Activated naive CD8-positive, alpha-beta T cell (primary cell): ENCODE measurements around the gene P2RX3.
"Not testable (repeated sequence)": the region's sequence is repeated elsewhere in the genome, so short reads cannot be mapped to it uniquely, and the experiment has no call there.

ENCODE experiments used
- H3K27ac Mint-ChIP-seq: one replicate; pipeline ENCODE4 v1.8.0; 2021; ENCODE audit warnings: mixed read lengths
- H3K27me3 Mint-ChIP-seq: one replicate; pipeline ENCODE4 v1.8.0; 2021; ENCODE audit warnings: mixed read lengths
- H3K36me3 Mint-ChIP-seq: one replicate; pipeline ENCODE4 v1.8.0; 2021; ENCODE audit warnings: mixed read lengths
- H3K4me1 Mint-ChIP-seq: one replicate; pipeline ENCODE4 v1.8.0; 2021; ENCODE audit warnings: low read depth, mixed read lengths
- H3K4me3 Mint-ChIP-seq: one replicate; pipeline ENCODE4 v1.8.0; 2021; ENCODE audit warnings: mild to moderate bottlenecking, mixed read lengths
- H3K9me3 Mint-ChIP-seq: one replicate; pipeline ENCODE4 v1.8.0; 2021; ENCODE audit warnings: low read depth, mixed read lengths

Gene P2RX3

DNA sequence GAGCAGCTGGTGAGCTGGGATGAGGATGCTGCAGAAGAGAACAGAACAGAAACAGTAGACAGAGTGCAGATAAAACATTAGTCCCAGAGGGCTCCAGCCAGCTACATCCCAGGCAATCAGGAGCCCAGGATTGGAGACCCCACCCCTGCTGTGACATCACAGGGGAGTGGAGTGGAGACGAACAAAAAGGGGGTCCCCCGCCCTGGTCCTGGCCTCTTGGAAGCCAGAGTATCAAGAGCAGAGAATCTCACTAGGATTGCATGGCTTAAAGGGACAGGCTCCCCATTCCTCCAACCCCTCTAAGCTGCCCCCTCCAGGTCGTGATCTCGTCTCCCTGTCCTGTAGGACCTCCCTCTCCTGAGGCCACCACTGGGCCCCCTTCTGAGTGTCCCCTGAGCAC is at the start of gene P2RX3:
P2RX3 (plus strand) TSS at position 211 of the 400 bp plus-strand sequence. CDS start 199 bp downstream, outside the sequence.
- H3K27me3 Mint-ChIP-seq: peaks cover 2% of the 10 kb centered on the region
- H3K4me1 Mint-ChIP-seq: peaks cover 30% of the 10 kb centered on the region

DNA sequence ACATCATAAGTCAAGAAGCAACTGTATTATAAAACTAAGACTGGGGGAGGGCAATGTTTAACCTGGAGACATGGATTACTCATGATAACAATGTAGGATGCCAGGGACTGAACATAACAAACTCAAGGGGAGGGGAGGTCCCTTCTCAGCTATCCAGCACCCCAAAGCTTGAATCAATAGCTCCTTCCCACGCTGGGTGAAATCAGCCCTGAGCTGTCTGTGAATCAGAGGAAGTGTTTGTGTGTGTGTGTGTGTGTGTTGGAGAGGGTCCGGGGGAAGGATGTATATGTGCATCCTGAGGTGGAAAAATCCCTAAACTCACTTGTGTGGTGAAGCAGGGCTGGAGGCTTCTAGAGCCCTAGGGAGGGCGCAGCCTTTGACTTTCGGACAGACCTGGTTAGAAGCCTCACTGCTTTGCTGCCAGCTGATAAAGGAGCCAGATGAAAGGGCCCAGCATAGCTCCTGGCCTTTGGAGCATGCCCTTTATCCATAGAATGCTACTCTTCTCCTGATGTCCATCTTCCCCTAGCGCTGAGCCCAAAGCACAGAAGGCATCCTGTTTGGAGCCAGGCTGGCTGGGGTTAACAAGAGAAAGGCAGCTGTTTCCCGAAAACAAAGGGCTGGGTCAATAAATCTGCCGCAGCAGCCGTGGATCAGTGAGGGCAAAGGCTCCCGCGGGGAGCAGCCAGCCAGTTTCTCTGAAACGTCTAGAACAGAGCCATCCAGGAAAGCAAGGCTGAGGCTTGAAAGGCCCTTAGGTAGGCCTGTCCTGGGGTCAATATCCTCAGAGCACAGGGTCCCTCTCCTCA is 49.2 kb upstream of the P2RX3 start:
- Mint-ChIP-seq H3K36me3 (no peaks in the 10 kb centered on the region), H3K4me3 (no peak overlapping the region), H3K27me3 (peaks cover 9% of the 10 kb centered on the region), H3K4me1 (no peaks in the 10 kb centered on the region), H3K27ac (no peak overlapping the region), H3K9me3 (no peaks in the 10 kb centered on the region)

More for the DNA sequence above, at the start of gene P2RX3:
- Mint-ChIP-seq H3K9me3 (no peaks in the 10 kb centered on the region), H3K36me3 (peaks cover 2% of the 10 kb centered on the region), H3K4me3 (no peak within 1 kb of the TSS), H3K27ac (peak within 1 kb of the TSS; percentile 68)

DNA sequence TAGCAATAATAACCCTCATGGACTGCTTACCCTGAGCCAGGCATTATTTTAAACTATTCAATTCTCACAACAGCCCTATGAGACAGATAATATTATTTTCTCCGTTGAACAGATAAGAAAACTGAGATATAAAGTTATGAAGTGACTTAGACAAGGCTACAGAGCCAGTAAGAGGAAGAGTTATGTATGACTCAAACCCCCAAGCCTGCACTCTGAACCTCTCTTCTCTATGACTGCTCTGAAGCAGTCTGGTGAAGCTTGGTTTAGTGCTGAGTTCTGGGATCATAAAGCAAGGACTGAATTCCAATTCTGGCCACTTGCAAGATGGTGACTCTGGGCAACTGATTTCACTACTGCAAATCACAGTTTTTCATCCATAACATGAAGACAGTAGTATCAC is 47.9 kb upstream of the P2RX3 start:
- H3K27ac Mint-ChIP-seq: no peak overlapping the region
- H3K9me3 Mint-ChIP-seq: no peaks in the 10 kb centered on the region
- no peak overlapping the region for H3K4me3 Mint-ChIP-seq
- peaks cover 9% of the 10 kb centered on the region for H3K27me3 Mint-ChIP-seq
- H3K36me3 Mint-ChIP-seq: no peaks in the 10 kb centered on the region
- H3K4me1 Mint-ChIP-seq: no peaks in the 10 kb centered on the region

DNA sequence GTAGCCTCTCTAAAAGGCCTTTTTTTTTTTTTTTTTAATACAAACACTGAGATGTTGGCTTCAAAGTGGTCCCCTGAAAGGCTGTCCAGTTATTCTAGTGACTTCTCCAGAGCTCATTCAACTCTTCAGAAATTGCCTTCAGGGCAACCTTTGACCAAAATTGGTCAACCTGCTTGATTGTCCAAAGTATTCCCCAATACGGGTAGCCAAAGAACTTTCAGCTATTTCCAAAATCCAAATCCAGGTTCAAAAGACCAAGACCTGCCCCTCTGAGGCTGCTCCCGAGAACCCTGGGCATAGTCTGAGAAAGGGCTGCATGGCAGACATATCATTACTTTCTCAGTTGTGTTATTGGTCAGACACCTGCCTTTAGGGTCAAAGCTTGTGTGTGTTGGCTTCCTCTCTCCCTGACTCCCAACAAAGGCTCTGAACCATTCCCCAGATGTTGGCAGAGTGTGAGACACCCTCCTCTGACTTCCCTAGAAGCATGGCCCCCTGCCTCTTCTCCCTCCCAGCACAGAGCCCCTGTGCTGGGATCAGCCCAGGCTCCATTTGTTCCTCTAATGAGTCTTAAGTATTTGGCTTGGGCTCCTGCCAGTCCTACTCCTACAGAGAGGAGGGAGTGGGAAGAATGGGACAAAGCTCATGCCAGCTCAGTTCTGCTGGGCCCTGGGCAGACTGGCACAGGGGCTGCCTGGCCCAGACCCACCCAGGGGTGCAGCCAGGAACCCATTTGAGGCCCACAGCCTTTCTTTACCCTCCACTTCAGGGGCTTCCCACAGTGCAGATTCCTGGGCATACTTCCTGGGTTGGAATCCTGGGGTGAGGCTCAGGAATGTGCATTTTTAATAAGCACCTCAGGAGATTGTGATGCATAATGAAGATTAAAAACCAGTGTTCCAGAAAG is 43.7 kb upstream of the P2RX3 start:
- no peak overlapping the region for H3K27ac Mint-ChIP-seq
- no peaks in the 10 kb centered on the region for H3K9me3 Mint-ChIP-seq
- H3K36me3 Mint-ChIP-seq: peaks cover 12% of the 10 kb centered on the region
- H3K4me3 Mint-ChIP-seq: no peak overlapping the region
- no peaks in the 10 kb centered on the region for H3K4me1 Mint-ChIP-seq
- H3K27me3 Mint-ChIP-seq: peaks cover 5% of the 10 kb centered on the region

DNA sequence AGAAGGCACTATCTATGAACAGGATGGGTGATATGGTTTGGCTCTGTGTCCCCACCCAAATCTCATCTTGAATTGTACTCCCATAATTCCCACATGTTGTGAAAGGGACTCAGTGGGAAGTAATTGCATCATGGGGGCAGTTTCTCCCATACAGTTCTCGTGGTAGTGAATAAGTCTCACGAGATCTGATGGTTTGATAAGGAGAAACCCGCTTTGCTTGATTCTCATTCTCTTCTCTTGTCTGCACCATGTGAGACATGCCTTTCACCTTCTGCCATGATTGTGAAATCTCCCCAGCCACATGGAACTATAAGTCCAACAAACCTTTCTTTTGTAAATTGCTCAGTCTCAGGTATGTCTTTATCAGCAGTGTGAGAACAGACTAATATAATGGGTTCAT is 41.9 kb upstream of the P2RX3 start:
- not testable (repeated sequence) for H3K4me1 Mint-ChIP-seq, H3K27ac Mint-ChIP-seq, H3K27me3 Mint-ChIP-seq, H3K9me3 Mint-ChIP-seq, H3K4me3 Mint-ChIP-seq
- peaks cover 22% of the 10 kb centered on the region for H3K36me3 Mint-ChIP-seq

DNA sequence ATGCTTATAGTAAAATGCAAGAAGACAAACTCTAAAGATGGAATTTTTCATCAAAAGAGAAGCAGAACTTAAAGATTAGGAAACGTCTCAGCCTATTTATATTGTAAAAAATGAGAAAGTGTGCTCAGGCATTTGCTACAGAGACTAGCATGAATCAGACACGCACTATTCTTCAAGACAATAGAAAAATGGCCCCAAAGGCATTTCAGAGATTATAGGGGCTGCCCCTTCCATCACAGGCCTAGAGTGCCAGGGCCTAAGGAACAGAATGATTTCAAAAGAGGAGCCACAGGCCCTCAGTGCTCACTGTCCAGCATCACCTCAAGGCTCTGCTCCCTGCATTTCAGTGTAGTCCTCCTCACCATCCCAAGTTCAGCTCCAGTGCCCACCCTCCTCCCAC is 40.9 kb upstream of the P2RX3 start:
- Mint-ChIP-seq H3K9me3 (no peaks in the 10 kb centered on the region), H3K27ac (no peak overlapping the region), H3K27me3 (no peaks in the 10 kb centered on the region), H3K4me1 (no peaks in the 10 kb centered on the region), H3K4me3 (no peak overlapping the region), H3K36me3 (peaks cover 28% of the 10 kb centered on the region)

DNA sequence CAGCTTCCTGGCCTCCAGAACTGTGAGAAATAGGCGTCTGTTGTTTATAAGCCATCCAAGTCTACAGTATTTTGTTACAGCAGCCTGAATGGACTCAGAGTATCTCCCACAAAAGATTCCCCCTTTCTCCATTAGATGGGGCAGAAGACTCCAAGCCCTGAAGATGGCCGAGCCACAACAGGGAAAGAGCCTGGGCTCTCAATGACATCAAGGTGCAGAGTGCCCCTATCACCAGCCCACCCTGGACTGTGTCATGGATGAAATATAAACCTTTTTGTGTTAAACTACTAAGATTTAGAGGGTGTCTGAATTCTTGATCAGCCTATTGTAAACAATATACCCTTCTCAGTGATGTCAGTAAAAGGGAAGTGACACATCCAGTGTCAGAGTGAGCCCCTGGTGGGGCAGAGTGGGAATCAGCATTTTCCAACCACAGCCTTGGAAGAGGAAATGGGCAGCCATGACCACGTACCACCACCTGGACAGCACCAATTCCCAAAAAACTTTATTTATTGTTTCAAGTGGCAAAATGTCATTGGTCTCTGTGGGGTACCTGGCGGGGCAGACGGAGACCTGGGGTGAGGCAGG is 38.9 kb upstream of the P2RX3 start:
- no peaks in the 10 kb centered on the region for H3K4me1 Mint-ChIP-seq
- no peak overlapping the region for H3K27ac Mint-ChIP-seq
- H3K4me3 Mint-ChIP-seq: no peak overlapping the region
- no peaks in the 10 kb centered on the region for H3K9me3 Mint-ChIP-seq
- H3K36me3 Mint-ChIP-seq: peaks cover 28% of the 10 kb centered on the region
- H3K27me3 Mint-ChIP-seq: no peaks in the 10 kb centered on the region

DNA sequence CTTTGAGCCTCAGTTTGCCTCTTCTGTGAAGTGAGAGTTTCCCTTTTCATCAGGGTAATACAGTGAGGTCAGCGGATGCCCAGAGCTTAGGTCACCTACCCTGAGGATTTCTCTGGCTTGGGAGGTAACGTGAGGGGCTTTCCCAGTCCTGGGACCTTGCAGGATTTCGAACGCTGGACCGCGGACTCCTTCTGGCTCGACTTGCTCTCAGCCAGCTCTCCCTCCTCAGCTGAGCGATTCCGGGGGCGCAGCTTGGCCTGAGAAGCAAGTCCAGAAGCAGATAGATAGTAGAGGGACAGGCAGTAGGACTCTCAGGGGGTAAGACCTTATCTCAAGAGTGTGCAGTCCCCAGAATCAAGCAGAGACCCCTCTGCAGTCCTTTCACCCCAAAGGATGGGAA is 37.4 kb upstream of the P2RX3 start:
- H3K36me3 Mint-ChIP-seq: peaks cover 28% of the 10 kb centered on the region
- H3K27ac Mint-ChIP-seq: no peak overlapping the region
- no peaks in the 10 kb centered on the region for H3K27me3 Mint-ChIP-seq
- no peaks in the 10 kb centered on the region for H3K9me3 Mint-ChIP-seq
- H3K4me1 Mint-ChIP-seq: no peaks in the 10 kb centered on the region
- H3K4me3 Mint-ChIP-seq: no peak overlapping the region

DNA sequence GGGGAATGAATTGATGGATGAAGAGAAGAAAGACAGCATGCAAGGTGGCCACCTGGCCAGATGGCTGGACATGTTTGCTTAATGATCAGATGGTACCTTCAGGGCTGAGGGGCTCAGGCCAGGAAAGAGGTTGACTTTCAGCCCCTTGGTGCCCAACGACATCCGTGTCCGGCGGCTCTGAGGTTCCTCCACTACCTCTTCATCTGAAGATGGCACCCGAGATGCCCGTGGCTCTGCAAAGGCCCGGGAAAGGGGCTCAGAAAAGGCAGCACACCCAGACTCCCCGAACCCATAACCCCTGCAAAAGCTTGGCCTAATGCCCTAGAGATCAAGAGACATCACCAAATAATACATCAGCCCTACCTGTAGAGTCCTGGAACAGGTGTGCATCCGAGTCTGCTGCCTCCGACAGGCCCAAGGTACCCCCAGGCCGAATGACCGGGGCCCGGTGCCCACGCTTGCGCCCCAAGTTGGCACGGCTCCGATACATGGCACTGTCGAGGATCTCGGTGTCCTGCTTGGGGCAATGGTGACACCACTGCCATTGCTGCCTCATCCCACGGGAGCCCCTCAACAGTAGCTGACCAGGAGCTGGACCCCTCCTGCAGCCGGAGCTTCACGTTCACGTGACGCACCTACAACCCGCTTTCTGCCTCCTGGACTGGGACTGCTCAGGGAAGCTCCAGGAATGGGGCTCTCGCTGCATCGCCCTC is 36.3 kb upstream of the P2RX3 start:
- H3K27me3 Mint-ChIP-seq: no peaks in the 10 kb centered on the region
- no peaks in the 10 kb centered on the region for H3K9me3 Mint-ChIP-seq
- peaks cover 23% of the 10 kb centered on the region for H3K36me3 Mint-ChIP-seq
- no peak overlapping the region for H3K4me3 Mint-ChIP-seq
- H3K4me1 Mint-ChIP-seq: no peaks in the 10 kb centered on the region
- no peak overlapping the region for H3K27ac Mint-ChIP-seq

DNA sequence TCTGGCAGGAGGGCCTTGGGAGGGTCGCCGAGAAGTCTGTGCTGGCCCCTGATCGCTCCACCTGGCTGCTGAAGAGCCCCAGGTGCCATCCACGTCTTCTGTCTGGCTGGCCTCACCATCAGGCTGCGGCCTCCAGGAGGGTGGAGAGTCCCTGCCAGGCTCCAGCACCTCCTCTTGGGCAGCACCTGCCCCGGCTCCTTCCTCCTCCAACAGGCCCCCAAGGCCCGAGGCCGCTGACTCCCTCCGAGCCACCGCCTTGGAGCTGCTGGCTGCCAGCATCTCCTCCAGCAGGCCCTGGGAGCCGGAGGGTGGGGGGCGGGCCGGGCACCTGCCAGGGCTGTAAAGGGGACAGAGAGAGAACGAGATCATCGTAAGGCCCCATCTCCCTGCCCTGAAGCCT is 35.7 kb upstream of the P2RX3 start:
- no peak overlapping the region for H3K27ac Mint-ChIP-seq
- H3K36me3 Mint-ChIP-seq: peaks cover 23% of the 10 kb centered on the region
- H3K9me3 Mint-ChIP-seq: no peaks in the 10 kb centered on the region
- H3K27me3 Mint-ChIP-seq: no peaks in the 10 kb centered on the region
- H3K4me3 Mint-ChIP-seq: no peak overlapping the region
- H3K4me1 Mint-ChIP-seq: no peaks in the 10 kb centered on the region

DNA sequence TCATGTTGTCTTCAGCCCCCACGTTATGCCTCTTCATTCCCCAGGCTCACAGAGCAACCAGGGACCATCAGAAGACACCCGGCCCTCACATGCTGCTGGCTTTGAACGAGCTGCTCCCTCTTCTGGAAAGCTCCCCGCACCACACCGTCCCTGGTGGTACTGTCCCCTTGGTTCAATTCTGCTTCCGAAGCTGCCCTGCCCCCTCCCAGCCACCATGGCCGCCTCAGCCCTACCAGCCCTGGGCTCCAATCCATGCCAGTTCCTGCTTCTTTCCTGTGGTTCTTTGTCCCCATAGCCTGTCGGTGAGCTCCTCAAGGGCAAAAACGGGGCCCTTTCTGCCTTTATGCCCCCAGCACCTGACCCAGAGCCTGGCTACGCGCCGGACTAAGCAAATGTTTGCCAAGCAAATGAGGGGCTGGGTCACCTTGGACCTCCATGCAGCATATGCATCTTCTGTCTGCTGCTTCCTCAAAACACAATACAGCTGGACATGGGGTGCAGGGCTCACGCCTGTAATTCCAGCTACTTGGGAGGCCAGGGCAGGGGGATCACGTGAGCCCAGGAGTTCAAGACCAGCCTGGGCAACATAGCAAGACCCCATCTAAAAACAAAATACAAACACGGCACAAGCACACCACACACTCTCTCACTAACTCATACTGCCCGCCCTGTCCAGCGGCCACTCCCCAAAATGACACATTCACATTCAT is 34.7 kb upstream of the P2RX3 start:
- Mint-ChIP-seq H3K4me1 (no peaks in the 10 kb centered on the region), H3K27me3 (no peaks in the 10 kb centered on the region), H3K4me3 (no peak overlapping the region), H3K36me3 (peaks cover 20% of the 10 kb centered on the region), H3K27ac (no peak overlapping the region), H3K9me3 (no peaks in the 10 kb centered on the region)

DNA sequence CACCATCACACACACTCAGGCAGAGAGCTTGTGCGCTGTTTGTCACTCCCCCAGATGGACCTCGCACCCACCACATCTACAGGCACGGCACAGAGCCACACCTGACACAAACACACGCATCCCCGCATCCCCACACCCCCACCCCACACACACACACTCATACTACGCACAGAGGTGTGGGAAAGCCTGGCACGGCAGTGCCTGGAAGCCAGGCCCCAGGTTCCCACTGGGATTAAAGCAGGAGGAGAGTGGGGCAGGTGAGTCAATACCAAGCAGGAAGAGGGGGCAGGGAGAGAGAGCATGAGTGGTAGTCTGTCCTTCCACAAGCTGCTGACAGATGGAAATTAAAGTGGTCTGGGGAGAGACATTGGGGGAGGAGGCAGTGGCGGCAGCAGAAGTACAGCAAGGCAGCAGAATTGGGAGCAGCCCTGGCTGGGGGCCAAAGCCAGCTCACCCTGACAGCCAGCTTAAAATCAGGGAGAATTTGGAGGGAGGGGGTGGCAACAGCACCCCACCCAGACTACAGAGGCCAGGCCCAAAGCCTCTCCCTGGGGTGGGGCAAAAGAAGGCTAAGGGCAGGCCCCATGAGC is 34.1 kb upstream of the P2RX3 start:
- Mint-ChIP-seq H3K4me1 (no peaks in the 10 kb centered on the region), H3K27me3 (no peaks in the 10 kb centered on the region), H3K36me3 (peaks cover 24% of the 10 kb centered on the region), H3K4me3 (no peak overlapping the region), H3K9me3 (no peaks in the 10 kb centered on the region), H3K27ac (no peak overlapping the region)

DNA sequence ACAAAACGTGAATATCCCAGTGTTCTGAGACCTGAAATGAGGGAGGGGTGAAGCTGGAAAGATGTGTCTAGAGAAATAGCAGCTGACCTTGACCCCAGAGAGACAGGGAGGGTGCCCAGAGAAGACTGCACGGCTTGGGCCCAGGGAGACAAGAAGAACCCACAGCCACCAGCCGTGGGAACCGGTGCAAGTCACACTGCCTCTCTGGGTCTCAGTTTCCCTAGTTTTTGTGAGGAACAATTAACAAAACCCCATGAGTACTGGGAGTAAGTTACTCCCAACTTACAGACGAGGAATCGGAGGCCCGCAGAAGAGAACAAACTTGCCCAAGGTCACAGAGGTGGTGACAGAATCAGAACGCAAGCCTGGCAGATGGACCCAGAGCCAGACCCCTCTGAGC is 32.6 kb upstream of the P2RX3 start:
- no peak overlapping the region for H3K27ac Mint-ChIP-seq
- no peak overlapping the region for H3K4me3 Mint-ChIP-seq
- H3K27me3 Mint-ChIP-seq: no peaks in the 10 kb centered on the region
- peaks cover 4% of the 10 kb centered on the region for H3K4me1 Mint-ChIP-seq
- peaks cover 15% of the 10 kb centered on the region for H3K36me3 Mint-ChIP-seq
- H3K9me3 Mint-ChIP-seq: no peaks in the 10 kb centered on the region
